GM12878 (cell line): ENCODE data around the gene HTD2. TPM values are rescaled to one million over a fixed set of nuclear protein-coding genes. Genes with fewer than 3 reads are reported as not detected.

ENCODE experiments used
- ATAC-seq: fragments of 200-7000 bp; cut with Tn5 transposase; 3 replicates; pipeline ENCODE4 v1.9.1; 2020; ENCODE audit warnings: mild to moderate bottlenecking, moderate library complexity
- BruUV-seq: library from RNA; stranded (reverse); fragments of 400-500 nt; replicated peaks from 2 replicates; lab custom pipeline; 2021; lab: Mats Ljungman, UMichigan
- CTCF ChIA-PET: fragments of 300-600 bp; sonication (Branson Sonifier 250); formaldehyde crosslinking; extraction: SDS; loops from one replicate; lab custom pipeline; 2021; ENCODE audit warnings: inconsistent platforms; lab: Yijun Ruan, JAX
- POLR2A ChIA-PET: fragments of 350-600 bp; formaldehyde crosslinking; extraction: SDS; loops from one replicate; lab custom pipeline; 2021; ENCODE audit warnings: inconsistent platforms; lab: Charles Lee
- RAD21 ChIA-PET: fragments of 300-600 bp; sonication (Branson Sonifier 250); formaldehyde crosslinking; loops from one replicate; lab custom pipeline; 2023; ENCODE audit warnings: antibody characterized with exemption; ENCODE audit not compliant: unreplicated experiment; lab: Charles Lee
- SMC1A ChIA-PET: fragments of 300-600 bp; sonication (Branson Sonifier 250); formaldehyde crosslinking; loops from one replicate; lab custom pipeline; 2023; ENCODE audit not compliant: unreplicated experiment, uncharacterized antibody; lab: Charles Lee
- DNase-seq: peaks from one replicate; pipeline ENCODE4 v3.0.0-alpha.2; 2011; ENCODE audit warnings: low read depth, low spot score
- FAIRE-seq: peaks from 3 replicates; lab custom pipeline; 2011; peaks lifted over from hg19 to GRCh38; lab: Jason Lieb, UNC
- H2AFZ ChIP-seq: 2 replicates; pipeline ENCODE4 v1.6.0; 2011; ENCODE audit warnings: low read depth, low read length, control low read depth; ENCODE audit not compliant: control insufficient read depth
- H3K27ac ChIP-seq: 2 replicates; pipeline ENCODE4 v1.5.1; 2011; ENCODE audit warnings: control low read depth; ENCODE audit not compliant: control insufficient read depth, insufficient read depth
- H3K27me3 ChIP-seq, 2 experiments: replicated peaks in 1 of 2; 2 replicates each; pipeline versions ENCODE4 v1.6.0 to v1.6.1; 2011; ENCODE audit warnings: low read length in 1 of 2; ENCODE audit not compliant: control insufficient read depth in 2 of 2, insufficient read depth in 2 of 2
- H3K36me3 ChIP-seq, 2 experiments: 2 replicates each; pipeline ENCODE4 v1.5.1; 2011; ENCODE audit warnings: low read length in 1 of 2; ENCODE audit not compliant: control insufficient read depth in 2 of 2, insufficient read depth in 2 of 2
- H3K4me1 ChIP-seq: 2 replicates; pipeline ENCODE4 v1.6.1; 2011; ENCODE audit warnings: mild to moderate bottlenecking, low read length, moderate library complexity, mixed read lengths; ENCODE audit not compliant: control insufficient read depth, insufficient read depth
- H3K4me2 ChIP-seq: 2 replicates; pipeline ENCODE4 v1.6.0; 2011; ENCODE audit warnings: control low read depth; ENCODE audit not compliant: control insufficient read depth, insufficient read depth
- H3K4me3 ChIP-seq: fragments of 200-600 bp; sonication (generic); 2 replicates; pipeline ENCODE4 v1.5.1; 2016
- H3K79me2 ChIP-seq: 2 replicates; pipeline ENCODE4 v1.6.0; 2011; ENCODE audit warnings: low read length; ENCODE audit not compliant: control insufficient read depth, insufficient read depth
- H3K9ac ChIP-seq: 2 replicates; pipeline ENCODE4 v1.8.0; 2011; ENCODE audit warnings: low read length, control low read depth, mixed read lengths; ENCODE audit not compliant: control insufficient read depth, insufficient read depth
- H3K9me3 ChIP-seq: replicated peaks from 3 replicates; pipeline ENCODE4 v1.5.1; 2011; ENCODE audit warnings: mild to moderate bottlenecking, low read length; ENCODE audit not compliant: control insufficient read depth, insufficient read depth
- H4K20me1 ChIP-seq: 2 replicates; pipeline ENCODE4 v1.6.0; 2011; ENCODE audit not compliant: control insufficient read depth, insufficient read depth
- ATF7 ChIP-seq: fragments of 450-650 bp; IDR thresholded peaks from 2 replicates; pipeline ENCODE4 v1.6.1; 2016; ENCODE audit warnings: low read depth, mild to moderate bottlenecking
- CEBPB ChIP-seq, 2 experiments: fragments of 150-350 bp in 1 of 2; IDR thresholded peaks; 2 replicates each; pipeline ENCODE4 v1.6.1; 2012 to 2014; ENCODE audit warnings: low read depth in 2 of 2, low read length in 2 of 2, borderline replicate concordance in 1 of 2, inconsistent platforms in 1 of 2
- CHD2 ChIP-seq: IDR thresholded peaks from 2 replicates; pipeline ENCODE4 v1.6.1; 2011; ENCODE audit warnings: low read depth, low read length, improper control_type of control experiment, borderline replicate concordance
- E2F4 ChIP-seq: IDR thresholded peaks from 2 replicates; pipeline ENCODE4 v1.6.1; 2012; ENCODE audit warnings: low read depth, low read length, improper control_type of control experiment
- E4F1 ChIP-seq: fragments of 450-650 bp; IDR thresholded peaks from 2 replicates; pipeline ENCODE4 v1.6.1; 2018; ENCODE audit warnings: borderline replicate concordance, mild to moderate bottlenecking; ENCODE audit not compliant: partially characterized antibody
- EZH2 ChIP-seq: IDR thresholded peaks from 2 replicates; pipeline ENCODE4 v1.6.1; 2012; ENCODE audit warnings: low read depth, mild to moderate bottlenecking, control low read depth, inconsistent platforms, low read length, borderline replicate concordance; ENCODE audit not compliant: control insufficient read depth
- FOS ChIP-seq: IDR thresholded peaks from 3 replicates; pipeline ENCODE4 v1.6.1; 2011; ENCODE audit warnings: borderline replicate concordance; ENCODE audit not compliant: insufficient read length; ENCODE audit errors: extremely low read depth
- FOXK2 ChIP-seq: fragments of 450-650 bp; IDR thresholded peaks from 2 replicates; pipeline ENCODE4 v1.6.1; 2017; ENCODE audit warnings: mild to moderate bottlenecking, moderate library complexity
- IKZF1 ChIP-seq: fragments of 450-650 bp; conservative IDR thresholded peaks from 2 replicates; pipeline ENCODE4 v1.6.1; 2017; ENCODE audit warnings: antibody characterized with exemption, mild to moderate bottlenecking
- KLF5 ChIP-seq: fragments of 450-650 bp; IDR thresholded peaks from 2 replicates; pipeline ENCODE4 v1.6.1; 2014; ENCODE audit warnings: mild to moderate bottlenecking; ENCODE audit not compliant: partially characterized antibody
- MYB ChIP-seq: fragments of 150-350 bp; IDR thresholded peaks from 2 replicates; pipeline ENCODE4 v1.6.1; 2014; ENCODE audit warnings: mild to moderate bottlenecking, low read depth, low read length, borderline replicate concordance
- SP1 ChIP-seq: IDR thresholded peaks from one replicate; pipeline ENCODE4 v1.6.1; 2011; ENCODE audit warnings: low read depth, low read length
- TCF12 ChIP-seq: IDR thresholded peaks from 2 replicates; pipeline ENCODE4 v1.6.1; 2011; ENCODE audit warnings: low read depth, mild to moderate bottlenecking, low read length
- ZSCAN29 ChIP-seq: fragments of 450-650 bp; IDR thresholded peaks from 2 replicates; pipeline ENCODE4 v1.6.1; 2017; ENCODE audit warnings: mild to moderate bottlenecking, moderate library complexity
- WGBS: methylation state at CpG from one replicate; pipeline ENCODE4 v1.1.6; 2016; ENCODE audit warnings: low lambda C conversion rate; ENCODE audit not compliant: insufficient replicate concordance, insufficient coverage; ENCODE audit errors: missing lambda C conversion rate; 5-methylcytosine and 5-hydroxymethylcytosine counted together
- in situ Hi-C: fragments of 300-500 bp; cut with MboI; formaldehyde crosslinking; loops from 9 replicates; pipeline ENCODE4 v1.14.3; 2018; ENCODE audit warnings: mixed read lengths
- intact Hi-C: fragments of 100-400 bp; cut with micrococcal nuclease; formaldehyde crosslinking; loops from one replicate; pipeline ENCODE4 v1.14.2; 2022; ENCODE audit not compliant: unreplicated experiment
- polyA plus RNA-seq, 11 experiments: library from polyadenylated mRNA; depleted of rRNA in 4 of 11; unstranded in 6 of 11; stranded (reverse) in 5 of 11; fragments of >200 nt; fragmentation: Nextera tagmentation in 4 of 11; fragmentation: Illumina TruSeq in 1 of 11; extraction: Ambion mirVana in 4 of 11; extraction: Trizol in 1 of 11; gene quantifications; 1 replicate in 1 of 11; 2 replicates in 10 of 11; pipeline versions ENCODE4 v1.2.1 to v1.2.3, GENCODE V29; 2011 to 2016; ENCODE audit warnings: inconsistent platforms in 2 of 11, missing spikeins in 2 of 11, low read depth in 1 of 11
- total RNA-seq, 4 experiments: library from RNA; depleted of rRNA in 3 of 4; stranded (reverse); fragments of >200 nt in 3 of 4; fragmentation: Illumina TruSeq in 1 of 4; extraction: Trizol in 1 of 4; gene quantifications; 2 replicates each; pipeline versions ENCODE4 v1.2.1 to v1.2.3, GENCODE V29; 2013 to 2021
- TF ChIP-seq, protein P1 (sequence below): fragments of 450-650 bp; IDR thresholded peaks from 2 replicates; pipeline ENCODE4 v1.6.1; 2017; ENCODE audit warnings: antibody characterized with exemption, mild to moderate bottlenecking, moderate library complexity
- TF ChIP-seq, protein P2 (sequence below): IDR thresholded peaks from 2 replicates; pipeline ENCODE4 v1.6.1; 2011; ENCODE audit warnings: low read depth, mild to moderate bottlenecking, low read length, moderate library complexity, borderline replicate concordance; ENCODE audit errors: extremely low read depth

HTD2 gene
- total and polyA plus RNA-seq, 10 of the 15 experiments (the other 5 are each of a cell fraction or from before 2014, with no cell fraction given), result 5.9 to 24.7 (median 9.5) TPM

GRCh38 chr3:58329150-58329921 is 23.0 kb downstream of the HTD2 start:
- peak; percentile 35 for FAIRE-seq
- CTCF ChIA-PET, result interaction anchor here (0.9 to 4.3 kb wide), 5 partner anchors 9 to 205 kb away, joined by 3 to 20 read pairs (median 4); partner anchors contain the start of genes HTD2 and RPP14
- 95% methylated on average over 8 of the region's 8 CpGs for WGBS
- Histone ChIP-seq H3K9ac (no peak overlapping the region), H3K4me2 (no peak overlapping the region), H3K4me3 (no peak overlapping the region), H3K79me2 (peaks cover 5% of the 10 kb centered on the region), H4K20me1 (no peaks in the 10 kb centered on the region), H3K36me3 (no peaks in the 10 kb centered on the region), H3K4me1 (peaks cover 11% of the 10 kb centered on the region), H3K27me3 (no peaks in the 10 kb centered on the region), H3K9me3 (no peaks in the 10 kb centered on the region), H2AFZ (no peak overlapping the region), H3K27ac (no peak overlapping the region)
- DNase-seq, result no peak
- POLR2A ChIA-PET, result interaction anchor here (0.6 kb wide), 1 partner anchor 676 kb away, joined by 4 read pairs; no protein-coding TSS in a partner anchor
- no peak for TF ChIP-seq E4F1
- TF ChIP-seq ZSCAN29, result no peak
- no peak for TF ChIP-seq KLF5
- TF ChIP-seq SP1, result no peak
- TF ChIP-seq EZH2, result no peak
- no peak for TF ChIP-seq TCF12
- no peak for TF ChIP-seq CEBPB (IDR thresholded peaks at IDR 0.05; ENCODE audit: borderline replicate concordance in 1 of 2, low read depth in 2 of 2, low read length in 2 of 2)
- TF ChIP-seq, protein P1, sequence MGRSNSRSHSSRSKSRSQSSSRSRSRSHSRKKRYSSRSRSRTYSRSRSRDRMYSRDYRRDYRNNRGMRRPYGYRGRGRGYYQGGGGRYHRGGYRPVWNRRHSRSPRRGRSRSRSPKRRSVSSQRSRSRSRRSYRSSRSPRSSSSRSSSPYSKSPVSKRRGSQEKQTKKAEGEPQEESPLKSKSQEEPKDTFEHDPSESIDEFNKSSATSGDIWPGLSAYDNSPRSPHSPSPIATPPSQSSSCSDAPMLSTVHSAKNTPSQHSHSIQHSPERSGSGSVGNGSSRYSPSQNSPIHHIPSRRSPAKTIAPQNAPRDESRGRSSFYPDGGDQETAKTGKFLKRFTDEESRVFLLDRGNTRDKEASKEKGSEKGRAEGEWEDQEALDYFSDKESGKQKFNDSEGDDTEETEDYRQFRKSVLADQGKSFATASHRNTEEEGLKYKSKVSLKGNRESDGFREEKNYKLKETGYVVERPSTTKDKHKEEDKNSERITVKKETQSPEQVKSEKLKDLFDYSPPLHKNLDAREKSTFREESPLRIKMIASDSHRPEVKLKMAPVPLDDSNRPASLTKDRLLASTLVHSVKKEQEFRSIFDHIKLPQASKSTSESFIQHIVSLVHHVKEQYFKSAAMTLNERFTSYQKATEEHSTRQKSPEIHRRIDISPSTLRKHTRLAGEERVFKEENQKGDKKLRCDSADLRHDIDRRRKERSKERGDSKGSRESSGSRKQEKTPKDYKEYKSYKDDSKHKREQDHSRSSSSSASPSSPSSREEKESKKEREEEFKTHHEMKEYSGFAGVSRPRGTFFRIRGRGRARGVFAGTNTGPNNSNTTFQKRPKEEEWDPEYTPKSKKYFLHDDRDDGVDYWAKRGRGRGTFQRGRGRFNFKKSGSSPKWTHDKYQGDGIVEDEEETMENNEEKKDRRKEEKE, result no peak
- TF ChIP-seq IKZF1, result no peak
- TF ChIP-seq, protein P2, sequence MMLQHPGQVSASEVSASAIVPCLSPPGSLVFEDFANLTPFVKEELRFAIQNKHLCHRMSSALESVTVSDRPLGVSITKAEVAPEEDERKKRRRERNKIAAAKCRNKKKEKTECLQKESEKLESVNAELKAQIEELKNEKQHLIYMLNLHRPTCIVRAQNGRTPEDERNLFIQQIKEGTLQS, result no peak
- no peak for TF ChIP-seq CHD2
- TF ChIP-seq FOXK2, result no peak
- TF ChIP-seq FOS, result no peak
- no peak for TF ChIP-seq MYB
- TF ChIP-seq E2F4, result no peak
- no peak for TF ChIP-seq ATF7
- BruUV-seq, result no TSS peak
- intact Hi-C loops, result no loop called here
- RAD21 ChIA-PET, result no interaction called here
- in situ Hi-C loops, result loop anchor here (5.0 to 10.0 kb wide), 3 partner anchors 83 to 205 kb away; partner anchors contain the start of gene ACOX2
- SMC1A ChIA-PET, result no interaction called here
- ATAC-seq, result no peak
